22Rv1 (cell line): ENCODE results near the gene SNX9.

Experiments used
- H3K27ac ChIP-seq: fragments of 450-650 bp; 2 replicates; pipeline ENCODE4 v1.5.1; 2017
- ZFX ChIP-seq: fragments of 450-650 bp; IDR thresholded peaks from 2 replicates; pipeline ENCODE4 v1.6.1; 2017; ENCODE audit warnings: antibody characterized with exemption, borderline replicate concordance
- TF ChIP-seq, protein P1 (sequence below): fragments of 450-650 bp; IDR thresholded peaks from 2 replicates; pipeline ENCODE4 v1.5.1; 2017; ENCODE audit warnings: mild to moderate bottlenecking

Gene SNX9

GRCh38 chr6:157779705-157780604 is 43.1 kb upstream of the SNX9 start:
- no peak for TF ChIP-seq ZFX
- TF ChIP-seq, protein P1, sequence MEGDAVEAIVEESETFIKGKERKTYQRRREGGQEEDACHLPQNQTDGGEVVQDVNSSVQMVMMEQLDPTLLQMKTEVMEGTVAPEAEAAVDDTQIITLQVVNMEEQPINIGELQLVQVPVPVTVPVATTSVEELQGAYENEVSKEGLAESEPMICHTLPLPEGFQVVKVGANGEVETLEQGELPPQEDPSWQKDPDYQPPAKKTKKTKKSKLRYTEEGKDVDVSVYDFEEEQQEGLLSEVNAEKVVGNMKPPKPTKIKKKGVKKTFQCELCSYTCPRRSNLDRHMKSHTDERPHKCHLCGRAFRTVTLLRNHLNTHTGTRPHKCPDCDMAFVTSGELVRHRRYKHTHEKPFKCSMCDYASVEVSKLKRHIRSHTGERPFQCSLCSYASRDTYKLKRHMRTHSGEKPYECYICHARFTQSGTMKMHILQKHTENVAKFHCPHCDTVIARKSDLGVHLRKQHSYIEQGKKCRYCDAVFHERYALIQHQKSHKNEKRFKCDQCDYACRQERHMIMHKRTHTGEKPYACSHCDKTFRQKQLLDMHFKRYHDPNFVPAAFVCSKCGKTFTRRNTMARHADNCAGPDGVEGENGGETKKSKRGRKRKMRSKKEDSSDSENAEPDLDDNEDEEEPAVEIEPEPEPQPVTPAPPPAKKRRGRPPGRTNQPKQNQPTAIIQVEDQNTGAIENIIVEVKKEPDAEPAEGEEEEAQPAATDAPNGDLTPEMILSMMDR = no peak
- H3K27ac ChIP-seq = no peak overlapping the region

DNA sequence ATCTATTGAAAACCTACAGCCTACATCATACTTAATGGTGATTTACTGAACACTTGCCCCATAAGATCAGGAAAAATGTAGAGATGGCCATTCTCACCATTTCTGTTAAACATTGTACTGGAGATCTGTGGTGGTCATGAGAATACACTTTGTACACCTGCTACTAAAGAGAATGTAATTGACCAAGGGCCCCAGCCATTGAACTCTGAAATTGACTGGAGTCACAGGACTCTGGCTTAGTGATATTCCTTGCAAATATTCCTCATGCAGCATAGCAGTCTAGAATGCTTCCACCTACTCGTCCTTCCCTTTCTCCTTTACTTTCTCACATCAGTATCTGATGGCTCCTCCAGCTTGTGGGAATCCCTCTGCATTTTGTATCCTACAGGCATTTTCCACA is 37.4 kb upstream of the SNX9 start:
- TF ChIP-seq, protein P1 = no peak
- no peak for TF ChIP-seq ZFX
- H3K27ac ChIP-seq = no peak overlapping the region

GRCh38 chr6:157786221-157786620 is 36.8 kb upstream of the SNX9 start:
- TF ChIP-seq ZFX = no peak
- TF ChIP-seq, protein P1 = no peak
- H3K27ac ChIP-seq = no peak overlapping the region

DNA sequence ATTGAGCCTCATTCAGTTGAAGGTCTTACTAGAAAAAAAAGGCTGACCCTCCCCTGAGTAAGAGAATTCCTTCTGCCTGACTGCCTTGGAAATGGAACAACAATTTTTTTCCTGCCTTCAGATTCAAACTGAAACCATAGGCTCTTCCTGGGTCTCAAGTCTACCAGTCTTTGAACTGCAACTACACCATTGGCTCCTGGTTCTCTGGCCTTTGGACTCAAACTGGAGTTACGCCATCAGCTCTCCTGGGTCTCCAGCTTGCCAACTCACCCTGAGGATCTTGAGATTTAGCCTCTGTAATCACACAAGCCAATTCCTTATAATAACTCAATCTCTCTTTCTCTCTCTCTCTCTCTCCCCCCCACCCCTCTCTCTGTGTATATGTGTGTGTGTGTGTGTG is 36.0 kb upstream of the SNX9 start:
- H3K27ac ChIP-seq = peak overlapping the region; percentile 54
- no peak for TF ChIP-seq ZFX
- TF ChIP-seq, protein P1 = no peak

DNA sequence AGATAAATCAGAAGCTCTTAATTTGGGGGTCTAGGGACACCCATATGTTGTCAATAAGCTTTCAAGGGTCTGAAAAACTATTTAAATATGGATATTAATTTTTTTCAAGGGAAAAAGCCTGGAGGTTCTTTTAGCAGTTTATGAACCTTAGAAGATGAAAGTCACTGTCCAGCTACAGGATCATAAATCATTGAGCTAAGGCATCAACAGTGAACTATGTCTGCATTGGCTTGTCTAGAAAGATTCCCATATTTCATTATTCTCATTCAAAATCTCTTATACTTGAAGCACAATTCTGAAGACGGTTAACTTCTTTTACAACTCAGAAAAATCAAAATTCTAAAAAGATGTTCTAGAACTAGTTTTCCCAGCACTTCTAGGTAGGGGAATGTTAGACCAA is 34.9 kb upstream of the SNX9 start:
- H3K27ac ChIP-seq = no peak overlapping the region
- TF ChIP-seq ZFX = no peak
- TF ChIP-seq, protein P1 = no peak

DNA sequence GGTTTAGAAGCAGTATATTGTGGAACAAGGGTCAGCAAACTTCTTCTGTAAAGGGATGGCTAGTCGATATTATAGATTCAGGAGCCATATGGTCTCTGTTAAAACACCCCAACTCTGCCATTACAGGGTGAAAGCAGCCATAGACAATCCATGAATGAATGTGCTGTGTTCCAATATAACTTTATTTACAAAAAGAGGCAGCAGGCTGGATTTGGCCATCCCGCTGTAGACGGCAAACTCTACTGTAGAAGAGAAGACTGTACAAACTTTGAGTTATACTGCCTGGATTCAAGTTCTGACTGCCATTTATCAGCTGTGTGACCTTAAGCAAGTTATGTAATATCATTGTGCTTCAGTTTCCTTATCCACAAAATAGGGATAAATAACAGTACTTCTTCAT is 33.7 kb upstream of the SNX9 start:
- no peak overlapping the region for H3K27ac ChIP-seq
- no peak for TF ChIP-seq ZFX
- TF ChIP-seq, protein P1 = no peak

DNA sequence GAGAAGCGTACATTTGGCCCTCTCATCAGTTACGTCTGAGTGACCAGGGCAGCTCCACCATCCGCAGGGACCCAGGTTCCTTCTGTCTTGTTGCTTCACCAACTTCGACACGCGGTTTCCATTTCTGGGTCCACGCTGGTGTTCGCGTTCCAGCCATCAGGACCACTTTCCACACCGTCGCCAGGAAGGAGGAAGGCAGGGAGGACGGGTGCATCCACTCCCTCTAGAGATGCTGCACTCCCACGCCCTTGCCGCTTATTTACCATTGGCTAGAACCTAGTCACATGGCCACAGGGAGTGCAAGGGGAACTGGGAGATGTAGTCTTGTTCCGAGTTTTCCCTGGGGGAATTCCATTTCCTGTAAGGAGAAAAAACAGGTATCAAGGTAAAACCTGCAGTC is 33.2 kb upstream of the SNX9 start:
- TF ChIP-seq, protein P1 = no peak
- TF ChIP-seq ZFX = no peak
- no peak overlapping the region for H3K27ac ChIP-seq
